ENCODE data around the gene VAV3.

The VAV3 gene

GRCh38 chr1:107794571-107794970, 170.4 kb downstream of the VAV3 start:
- TF ChIP-seq CTCF (IDR thresholded peaks at IDR 0.05; ENCODE audit: unreplicated experiment in 3 of 3): no peak
- H3K4me1 Mint-ChIP-seq: no peaks in the 10 kb centered on the region
- H3K4me3 Mint-ChIP-seq: no peak overlapping the region
- no peaks in the 10 kb centered on the region for H3K27me3 Mint-ChIP-seq (ENCODE audit: low read depth)
- H3K9me3 Mint-ChIP-seq: no peaks in the 10 kb centered on the region
- no peaks in the 10 kb centered on the region for H3K36me3 Mint-ChIP-seq (ENCODE audit: low read depth)
- no peak overlapping the region for H3K27ac Mint-ChIP-seq

- Mint-ChIP-seq H3K4me3 (no peak overlapping the region), H3K27ac (no peak overlapping the region), H3K27me3 (ENCODE audit: low read depth) (no peaks in the 10 kb centered on the region), H3K36me3 (ENCODE audit: low read depth) (no peaks in the 10 kb centered on the region), H3K9me3 (no peaks in the 10 kb centered on the region), H3K4me1 (peaks cover 2% of the 10 kb centered on the region)
- TF ChIP-seq CTCF (IDR thresholded peaks at IDR 0.05; ENCODE audit: unreplicated experiment in 3 of 3): no peak
These were observed 171.0 kb downstream of the VAV3 start for GRCh38 chr1:107793896-107794453.

GRCh38 chr1:107791348-107791747, 173.6 kb downstream of the VAV3 start:
- TF ChIP-seq CTCF (IDR thresholded peaks at IDR 0.05; ENCODE audit: unreplicated experiment in 3 of 3): no peak
- Mint-ChIP-seq H3K36me3 (ENCODE audit: low read depth) (no peaks in the 10 kb centered on the region), H3K4me3 (no peak overlapping the region), H3K4me1 (peaks cover 13% of the 10 kb centered on the region), H3K27ac (no peak overlapping the region), H3K9me3 (no peaks in the 10 kb centered on the region), H3K27me3 (ENCODE audit: low read depth) (no peaks in the 10 kb centered on the region)

- H3K27me3 Mint-ChIP-seq (ENCODE audit: low read depth): no peaks in the 10 kb centered on the region
- peaks cover 13% of the 10 kb centered on the region for H3K4me1 Mint-ChIP-seq
- H3K27ac Mint-ChIP-seq: no peak overlapping the region
- no peaks in the 10 kb centered on the region for H3K9me3 Mint-ChIP-seq
- H3K4me3 Mint-ChIP-seq: no peak overlapping the region
- H3K36me3 Mint-ChIP-seq (ENCODE audit: low read depth): no peaks in the 10 kb centered on the region
- no peak for TF ChIP-seq CTCF (IDR thresholded peaks at IDR 0.05; ENCODE audit: unreplicated experiment in 3 of 3)
These were observed 175.0 kb downstream of the VAV3 start for GRCh38 chr1:107789817-107790524.

GRCh38 chr1:107788206-107789202, 176.5 kb downstream of the VAV3 start:
- no peaks in the 10 kb centered on the region for H3K27me3 Mint-ChIP-seq (ENCODE audit: low read depth)
- H3K4me1 Mint-ChIP-seq: peaks cover 13% of the 10 kb centered on the region
- H3K9me3 Mint-ChIP-seq: no peaks in the 10 kb centered on the region
- H3K4me3 Mint-ChIP-seq: peak overlapping the region in 1 of 3 experiments; percentile 12
- H3K36me3 Mint-ChIP-seq (ENCODE audit: low read depth): no peaks in the 10 kb centered on the region
- H3K27ac Mint-ChIP-seq: peak overlapping the region in 2 of 3 experiments; percentile 53 to 83
- TF ChIP-seq CTCF (IDR thresholded peaks at IDR 0.05; ENCODE audit: unreplicated experiment in 3 of 3): no peak

All from nephron (organoid).